GM21423 (cell line): Measurements from ENCODE around the gene CYSTM1.
"Not testable (repeated sequence)": the region's sequence is repeated elsewhere in the genome, so short reads cannot be mapped to it uniquely, and the experiment has no call there.

Experiments used
- ATAC-seq: cut with Tn5 transposase; IDR thresholded peaks from one replicate; pipeline ENCODE4 v1.9.1; 2021; ENCODE audit warnings: mild to moderate bottlenecking, moderate library complexity; ENCODE audit not compliant: unreplicated experiment

Gene CYSTM1

GRCh38 chr5:140175367-140176030, 511 bp downstream of the CYSTM1 start:
- ATAC-seq, result peak; percentile 38

GRCh38 chr5:140176031-140176387, 1.0 kb downstream of the CYSTM1 start:
- no peak for ATAC-seq

DNA sequence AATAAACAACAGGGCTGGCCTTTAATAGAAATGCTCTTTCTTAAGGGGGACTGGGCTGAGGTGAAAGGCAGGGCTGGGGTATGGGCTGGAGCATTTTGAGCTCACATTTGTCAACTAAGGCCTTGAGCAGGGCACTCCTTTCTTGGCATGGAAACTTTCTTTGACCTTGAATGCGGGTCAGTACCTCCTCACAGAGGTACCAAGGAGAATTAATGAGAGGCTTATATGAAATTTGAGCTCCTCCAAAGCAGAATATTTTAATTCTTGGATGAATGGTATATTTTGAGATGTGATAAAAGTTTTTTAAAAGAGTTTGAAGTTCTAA, 3.1 kb downstream of the CYSTM1 start:
- ATAC-seq, result no peak

- ATAC-seq, result no peak
Measured at GRCh38 chr5:140178482-140179116, 3.6 kb downstream of the CYSTM1 start.

- peak; percentile 53 for ATAC-seq
Measured at GRCh38 chr5:140181002-140181483, 6.1 kb downstream of the CYSTM1 start.

GRCh38 chr5:140181525-140181924, 6.5 kb downstream of the CYSTM1 start:
- no peak for ATAC-seq

DNA sequence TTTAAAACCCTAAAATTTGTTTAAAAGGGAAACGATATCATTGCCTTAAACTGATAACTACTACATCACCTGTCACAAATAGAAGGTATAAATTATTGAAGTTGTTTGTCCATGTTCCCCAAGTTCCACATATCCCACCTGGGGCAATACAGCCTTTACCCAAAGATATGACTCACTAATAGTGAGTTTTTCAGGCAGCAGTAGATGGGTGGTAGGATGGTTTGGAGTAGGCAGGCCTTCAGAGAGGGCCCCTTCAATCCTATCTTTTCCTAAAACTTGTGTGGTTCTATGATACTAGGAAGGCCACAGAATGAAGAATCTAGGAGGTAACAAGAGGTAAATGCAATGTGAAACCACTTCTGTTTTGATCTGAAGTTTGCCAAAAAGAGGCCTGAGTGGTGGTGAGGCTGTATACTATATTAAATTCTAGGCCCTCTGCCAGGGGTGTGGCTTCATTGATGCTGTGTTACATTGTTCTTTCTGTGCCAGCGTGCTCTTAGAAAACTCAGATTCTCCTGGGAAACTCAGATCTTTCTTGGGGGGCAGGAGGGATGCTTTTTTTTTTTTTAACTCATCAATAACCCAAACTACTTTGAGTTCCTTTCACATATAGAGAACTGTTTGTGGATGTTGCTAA, 7.2 kb downstream of the CYSTM1 start:
- no peak for ATAC-seq

DNA sequence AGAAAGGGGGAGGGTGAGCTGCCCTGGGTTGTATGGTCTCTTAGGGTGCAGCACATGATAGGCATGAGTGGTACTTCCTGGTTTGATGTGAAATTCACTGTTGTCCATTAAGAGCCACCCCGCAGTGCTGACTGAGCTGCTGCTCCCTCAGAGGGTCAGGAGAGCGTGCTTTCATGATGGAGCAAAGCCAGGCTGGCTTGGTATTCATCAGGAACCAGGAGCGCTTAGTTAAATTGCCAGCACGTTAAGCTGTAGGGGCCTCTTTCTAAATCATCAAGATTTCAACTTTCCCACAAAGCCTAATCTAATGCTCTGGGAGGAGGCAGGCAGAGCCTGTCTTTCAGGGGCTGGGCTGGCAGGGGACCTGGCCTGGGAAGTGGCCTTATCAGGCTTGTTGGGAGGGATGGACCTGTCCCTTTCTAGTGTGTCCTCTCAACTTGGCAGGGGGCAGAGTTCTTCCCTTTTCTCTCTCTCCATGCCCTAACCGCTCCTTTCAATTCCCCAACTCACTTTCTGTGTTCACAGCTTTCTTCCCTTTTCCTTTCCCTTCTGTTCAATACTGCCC, 7.9 kb downstream of the CYSTM1 start:
- ATAC-seq, result no peak

DNA sequence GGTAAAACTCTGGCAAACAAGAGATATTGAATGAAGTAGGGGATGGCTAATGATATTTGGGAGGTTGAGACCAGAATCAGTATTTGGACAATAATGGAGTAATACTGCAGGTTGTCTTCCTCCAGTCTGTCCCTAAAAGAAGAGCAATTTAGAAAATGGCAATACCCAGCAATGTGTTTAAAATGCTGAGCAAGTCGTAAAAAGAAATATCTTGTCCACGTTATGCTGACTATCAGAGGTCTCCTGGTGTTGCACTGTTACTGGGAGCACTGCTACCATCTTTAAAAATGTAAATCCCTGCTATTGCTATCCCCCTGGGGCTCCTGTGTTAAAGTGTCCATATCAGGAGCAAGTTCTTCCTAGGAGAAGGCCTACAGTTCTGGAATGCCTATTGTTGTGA, 10.4 kb downstream of the CYSTM1 start:
- ATAC-seq, result no peak

DNA sequence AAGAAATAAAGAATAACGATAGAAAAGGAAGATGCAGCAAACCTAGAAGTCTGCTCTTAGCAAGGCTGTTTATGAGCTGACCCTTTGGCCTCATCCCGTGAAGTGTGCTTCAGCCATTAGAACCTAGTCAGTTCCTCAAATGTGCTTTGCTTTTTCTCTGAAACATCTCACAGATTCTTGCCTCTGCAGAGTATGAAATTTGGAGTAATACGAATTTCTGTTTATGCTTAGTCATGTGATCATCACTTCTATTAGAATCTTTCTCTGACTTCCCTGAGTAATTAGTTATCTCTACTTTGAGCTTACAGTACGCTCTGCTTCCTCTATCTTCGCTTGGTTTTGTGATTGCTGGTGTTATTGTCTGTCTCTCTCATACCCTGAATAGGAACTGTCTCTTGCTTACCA, 11.3 kb downstream of the CYSTM1 start:
- no peak for ATAC-seq

- ATAC-seq, result no peak
Measured at GRCh38 chr5:140189253-140189652, 14.3 kb downstream of the CYSTM1 start.

GRCh38 chr5:140189977-140190871, 15.2 kb downstream of the CYSTM1 start:
- ATAC-seq, result no peak

DNA sequence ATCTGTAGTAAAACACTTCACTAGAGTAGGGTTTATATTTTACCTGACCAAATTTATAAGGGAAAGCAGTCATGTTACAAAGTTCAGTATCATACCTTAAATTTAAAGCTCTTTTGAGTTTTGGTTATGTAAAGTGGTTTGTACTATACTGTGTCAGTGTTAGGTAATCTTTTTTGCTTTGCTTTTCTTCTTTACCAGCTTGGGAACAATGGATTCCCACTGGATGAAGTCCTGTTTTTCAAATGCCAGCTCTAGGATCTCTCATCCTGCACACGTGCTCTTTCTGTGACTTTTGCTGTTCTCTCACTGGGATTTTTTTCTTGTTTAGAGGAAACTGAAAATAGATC, 15.9 kb downstream of the CYSTM1 start:
- ATAC-seq, result no peak

DNA sequence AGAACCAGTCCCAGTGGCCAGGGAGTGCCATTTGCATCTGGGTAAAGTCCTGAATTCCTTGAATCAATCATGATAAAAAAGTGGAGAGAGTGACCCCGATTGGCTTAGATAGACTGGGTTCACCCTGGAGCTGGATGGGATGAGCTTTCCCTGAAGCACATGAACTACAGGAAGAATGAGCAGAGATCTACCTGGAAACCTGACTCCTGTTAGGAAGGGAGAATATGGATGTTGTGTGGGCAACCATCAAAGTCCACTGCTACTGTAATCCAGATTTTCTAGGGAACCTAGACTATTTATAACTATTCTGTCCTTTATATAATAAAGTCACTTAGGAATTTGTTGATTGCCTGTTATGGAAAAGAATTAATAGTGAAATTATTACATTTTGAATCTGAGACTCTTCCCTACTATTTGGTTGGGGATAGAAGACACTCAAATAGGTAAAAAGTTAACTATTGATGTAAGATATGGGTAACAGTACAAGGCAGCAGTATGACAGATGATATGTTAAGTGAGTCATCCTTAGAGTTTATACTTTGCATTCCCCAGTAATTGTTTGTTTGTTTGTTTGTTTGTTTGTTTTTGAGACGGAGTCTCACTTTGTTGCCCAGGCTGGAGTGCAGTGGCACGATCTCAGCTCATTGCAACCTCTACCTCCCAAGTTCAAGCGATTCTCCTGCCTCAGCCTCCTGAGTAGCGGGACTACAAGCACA, 17.9 kb downstream of the CYSTM1 start:
- no peak for ATAC-seq

DNA sequence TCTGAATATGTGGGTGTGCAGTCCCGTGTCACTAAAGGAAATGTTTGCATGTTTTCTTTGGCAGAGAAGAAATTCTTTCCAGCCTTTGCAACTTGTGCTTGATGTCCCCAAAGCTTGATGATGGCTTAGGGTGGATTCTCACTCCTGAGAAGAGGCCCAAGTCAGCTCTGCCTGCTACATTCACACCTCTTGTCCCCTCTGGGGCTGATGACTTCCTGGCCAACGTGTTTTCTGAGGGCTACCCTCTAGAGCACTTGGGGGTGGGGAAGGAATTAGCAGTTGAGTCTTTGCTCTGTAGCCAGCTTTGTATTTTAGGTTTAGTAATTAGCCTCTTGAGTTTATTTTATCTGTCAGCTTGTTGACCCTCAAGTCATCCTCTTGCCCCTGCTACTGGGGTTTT, 19.7 kb downstream of the CYSTM1 start:
- no peak for ATAC-seq

DNA sequence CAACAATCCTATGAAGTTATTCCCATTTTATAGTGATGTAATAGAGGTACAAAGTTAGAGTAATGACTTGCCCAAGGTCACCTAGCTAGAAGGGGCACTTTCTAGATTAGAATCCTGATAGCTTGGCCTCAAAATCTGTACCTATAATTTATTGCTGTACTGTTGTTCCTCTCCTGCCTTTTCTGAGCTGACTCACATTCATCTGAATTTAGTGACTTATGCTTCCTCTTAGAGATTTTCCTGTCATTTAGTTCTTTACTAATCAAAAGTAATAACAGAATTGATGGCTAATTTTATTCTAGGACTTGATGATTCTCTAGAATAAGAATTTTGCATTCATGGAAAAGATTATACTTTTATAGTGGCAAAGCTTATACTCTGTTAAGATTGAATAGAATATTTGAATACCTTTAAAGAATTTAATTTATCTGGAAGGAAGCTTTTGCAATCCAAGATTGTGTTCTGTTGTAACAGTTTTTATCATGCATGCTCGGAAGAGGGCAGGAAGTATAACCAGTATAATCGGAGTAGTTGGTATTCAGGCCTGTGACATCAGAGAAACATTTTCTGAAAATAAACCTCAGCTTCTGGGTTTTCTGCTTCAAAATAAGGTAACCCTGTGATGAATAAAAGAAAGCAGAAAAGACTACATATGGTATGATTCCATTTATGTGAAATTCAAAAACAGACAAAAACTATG, 21.3 kb downstream of the CYSTM1 start:
- no peak for ATAC-seq

GRCh38 chr5:140197023-140197422, 22.0 kb downstream of the CYSTM1 start:
- ATAC-seq, result no peak

GRCh38 chr5:140198915-140199314, 23.9 kb downstream of the CYSTM1 start:
- ATAC-seq, result not testable (repeated sequence)

GRCh38 chr5:140202078-140202477, 27.1 kb downstream of the CYSTM1 start:
- ATAC-seq, result no peak

GRCh38 chr5:140202610-140203009, 27.6 kb downstream of the CYSTM1 start:
- no peak for ATAC-seq
